ENCODE measurements around the gene AGTPBP1.
"Not testable (repeated sequence)": the region's sequence is repeated elsewhere in the genome, so short reads cannot be mapped to it uniquely, and the experiment has no call there.

The AGTPBP1 gene, protein sequence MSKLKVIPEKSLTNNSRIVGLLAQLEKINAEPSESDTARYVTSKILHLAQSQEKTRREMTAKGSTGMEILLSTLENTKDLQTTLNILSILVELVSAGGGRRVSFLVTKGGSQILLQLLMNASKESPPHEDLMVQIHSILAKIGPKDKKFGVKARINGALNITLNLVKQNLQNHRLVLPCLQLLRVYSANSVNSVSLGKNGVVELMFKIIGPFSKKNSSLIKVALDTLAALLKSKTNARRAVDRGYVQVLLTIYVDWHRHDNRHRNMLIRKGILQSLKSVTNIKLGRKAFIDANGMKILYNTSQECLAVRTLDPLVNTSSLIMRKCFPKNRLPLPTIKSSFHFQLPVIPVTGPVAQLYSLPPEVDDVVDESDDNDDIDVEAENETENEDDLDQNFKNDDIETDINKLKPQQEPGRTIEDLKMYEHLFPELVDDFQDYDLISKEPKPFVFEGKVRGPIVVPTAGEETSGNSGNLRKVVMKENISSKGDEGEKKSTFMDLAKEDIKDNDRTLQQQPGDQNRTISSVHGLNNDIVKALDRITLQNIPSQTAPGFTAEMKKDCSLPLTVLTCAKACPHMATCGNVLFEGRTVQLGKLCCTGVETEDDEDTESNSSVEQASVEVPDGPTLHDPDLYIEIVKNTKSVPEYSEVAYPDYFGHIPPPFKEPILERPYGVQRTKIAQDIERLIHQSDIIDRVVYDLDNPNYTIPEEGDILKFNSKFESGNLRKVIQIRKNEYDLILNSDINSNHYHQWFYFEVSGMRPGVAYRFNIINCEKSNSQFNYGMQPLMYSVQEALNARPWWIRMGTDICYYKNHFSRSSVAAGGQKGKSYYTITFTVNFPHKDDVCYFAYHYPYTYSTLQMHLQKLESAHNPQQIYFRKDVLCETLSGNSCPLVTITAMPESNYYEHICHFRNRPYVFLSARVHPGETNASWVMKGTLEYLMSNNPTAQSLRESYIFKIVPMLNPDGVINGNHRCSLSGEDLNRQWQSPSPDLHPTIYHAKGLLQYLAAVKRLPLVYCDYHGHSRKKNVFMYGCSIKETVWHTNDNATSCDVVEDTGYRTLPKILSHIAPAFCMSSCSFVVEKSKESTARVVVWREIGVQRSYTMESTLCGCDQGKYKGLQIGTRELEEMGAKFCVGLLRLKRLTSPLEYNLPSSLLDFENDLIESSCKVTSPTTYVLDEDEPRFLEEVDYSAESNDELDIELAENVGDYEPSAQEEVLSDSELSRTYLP

GRCh38 chr9:85741875-85742596, at the start of gene AGTPBP1:
Gene AGTPBP1, minus strand, starts transcription at chr9:85741954. Its CDS starts 29,421 bp downstream, at chr9:85712533.
- peak; percentile 85 for DNase-seq (ENCODE audit: low read depth)

- DNase-seq (ENCODE audit: low read depth): not testable (repeated sequence)
These were observed 44.4 kb upstream of the AGTPBP1 start for GRCh38 chr9:85786116-85786515.

DNA sequence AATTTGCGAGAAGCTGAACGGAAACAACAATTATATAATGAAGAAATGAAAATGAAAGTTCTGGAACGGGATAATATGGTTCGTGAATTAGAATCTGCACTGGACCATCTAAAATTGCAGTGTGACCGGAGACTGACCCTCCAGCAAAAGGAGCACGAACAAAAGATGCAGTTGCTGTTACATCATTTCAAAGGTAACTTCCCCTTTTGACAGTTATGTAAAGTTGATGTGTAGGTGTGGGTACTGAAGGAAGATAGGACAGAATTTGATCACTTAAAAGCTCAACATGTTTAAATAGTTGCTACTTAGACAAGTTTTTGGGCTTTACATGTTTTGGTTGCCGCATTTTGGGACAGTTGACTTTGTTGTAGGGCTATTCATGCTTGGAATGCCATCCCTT, 32.1 kb upstream of the AGTPBP1 start:
- not testable (repeated sequence) for DNase-seq (ENCODE audit: low read depth)

- DNase-seq (ENCODE audit: low read depth): not testable (repeated sequence)
These were observed 20.0 kb upstream of the AGTPBP1 start for GRCh38 chr9:85761802-85762201.

DNA sequence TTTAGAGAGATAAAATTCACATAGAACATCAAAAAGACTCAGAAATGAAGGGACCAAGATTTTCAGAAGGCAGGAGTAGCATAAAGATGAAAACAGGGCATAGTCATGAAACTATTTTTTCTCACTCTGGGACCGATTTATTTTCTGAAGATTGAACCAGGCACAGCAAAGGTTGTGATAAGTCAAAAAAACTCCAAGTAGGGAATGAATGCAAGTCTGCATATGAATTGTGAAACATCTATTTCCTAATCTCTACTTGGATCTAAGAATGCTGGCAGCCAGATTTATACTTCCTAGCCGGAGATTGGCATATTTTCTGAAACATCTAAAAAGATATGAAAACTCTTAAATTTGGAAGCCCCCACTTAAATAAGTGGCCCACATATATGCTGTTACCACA, 16.0 kb upstream of the AGTPBP1 start:
- DNase-seq (ENCODE audit: low read depth): peak; percentile 37

GRCh38 chr9:85756216-85756615, 14.5 kb upstream of the AGTPBP1 start:
- DNase-seq (ENCODE audit: low read depth): not testable (repeated sequence)

GRCh38 chr9:85746309-85746708, 4.6 kb upstream of the AGTPBP1 start:
- no peak for DNase-seq (ENCODE audit: low read depth)

DNA sequence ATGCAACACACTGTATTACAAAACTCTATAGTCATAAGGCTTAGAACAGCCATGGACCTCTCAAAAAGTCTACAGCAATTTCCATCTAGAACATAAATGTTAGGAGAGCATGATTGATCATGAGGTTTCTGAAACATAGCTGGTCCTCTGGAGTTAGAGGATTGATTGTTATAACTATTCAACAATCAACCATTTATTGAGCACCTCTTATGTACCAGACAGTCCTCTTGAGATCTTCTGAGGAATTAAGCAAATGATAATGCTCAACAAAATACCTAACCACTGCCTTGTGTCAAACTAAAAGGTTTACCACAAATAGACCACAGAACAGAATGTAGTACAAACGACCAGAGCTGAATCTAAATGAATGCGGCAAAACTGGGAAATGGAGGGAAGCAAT, 3.4 kb upstream of the AGTPBP1 start:
- DNase-seq (ENCODE audit: low read depth): no peak

- DNase-seq (ENCODE audit: low read depth): no peak
These were observed 2.7 kb upstream of the AGTPBP1 start for GRCh38 chr9:85744480-85744879.

GRCh38 chr9:85743275-85744128, 1.7 kb upstream of the AGTPBP1 start:
- DNase-seq (ENCODE audit: low read depth): peak; percentile 100

DNA sequence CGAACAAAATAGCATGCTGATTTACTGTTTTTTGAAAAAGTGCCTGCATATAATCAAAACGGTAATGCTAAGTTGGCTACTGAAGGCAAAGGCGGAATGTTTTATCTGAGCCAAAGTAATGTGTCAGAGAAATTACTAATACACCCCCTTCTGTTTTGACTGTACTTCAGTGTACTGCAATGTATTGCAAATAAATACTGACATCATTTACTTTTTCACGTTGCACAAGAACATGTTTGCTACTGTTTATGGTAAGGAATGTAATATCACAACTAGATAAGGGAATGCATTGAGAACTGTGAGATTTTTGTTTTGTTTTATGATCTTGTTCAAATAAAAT, 813 bp upstream of the AGTPBP1 start:
- DNase-seq (ENCODE audit: low read depth): peak; percentile 98

GRCh38 chr9:85741095-85741874, 469 bp downstream of the AGTPBP1 start:
- no peak for DNase-seq (ENCODE audit: low read depth)

DNA sequence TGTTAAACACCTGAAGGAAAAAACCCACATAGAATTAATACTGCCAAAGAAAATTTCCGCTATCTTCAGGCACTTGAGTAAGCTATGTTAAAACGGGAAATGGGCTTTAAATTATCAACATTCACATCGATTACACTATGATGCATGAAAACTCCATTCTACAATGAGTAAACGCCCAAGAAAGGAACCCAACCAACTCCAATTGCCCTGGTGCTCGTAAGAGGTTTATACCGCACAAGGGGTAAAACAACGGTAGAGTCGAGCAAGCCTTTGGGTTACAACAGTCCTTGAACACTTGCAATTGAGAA, 1.0 kb downstream of the AGTPBP1 start:
- peak; percentile 32 for DNase-seq (ENCODE audit: low read depth)

DNA sequence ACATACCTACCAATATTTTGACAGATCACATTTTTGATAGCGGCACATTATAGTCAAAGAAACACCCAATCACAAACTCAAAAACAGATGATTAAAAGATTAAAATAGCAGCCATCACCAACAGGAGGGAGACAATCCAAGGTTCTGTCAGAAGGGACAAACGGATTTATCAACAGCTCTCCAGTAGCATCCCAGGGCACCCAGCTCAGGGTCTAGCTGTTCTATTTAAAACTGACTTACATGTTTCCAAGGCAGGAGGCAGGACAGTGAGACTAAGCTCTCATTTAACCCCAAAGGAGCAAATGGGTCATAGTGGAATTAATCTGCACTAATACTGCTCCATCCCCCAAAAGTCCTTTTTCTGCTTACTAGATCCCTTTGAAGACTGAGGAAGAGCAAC, 3.2 kb downstream of the AGTPBP1 start:
- no peak for DNase-seq (ENCODE audit: low read depth)

GRCh38 chr9:85737671-85738070, 4.1 kb downstream of the AGTPBP1 start:
- no peak for DNase-seq (ENCODE audit: low read depth)

GRCh38 chr9:85730916-85731630, 10.7 kb downstream of the AGTPBP1 start:
- DNase-seq (ENCODE audit: low read depth): no peak

DNA sequence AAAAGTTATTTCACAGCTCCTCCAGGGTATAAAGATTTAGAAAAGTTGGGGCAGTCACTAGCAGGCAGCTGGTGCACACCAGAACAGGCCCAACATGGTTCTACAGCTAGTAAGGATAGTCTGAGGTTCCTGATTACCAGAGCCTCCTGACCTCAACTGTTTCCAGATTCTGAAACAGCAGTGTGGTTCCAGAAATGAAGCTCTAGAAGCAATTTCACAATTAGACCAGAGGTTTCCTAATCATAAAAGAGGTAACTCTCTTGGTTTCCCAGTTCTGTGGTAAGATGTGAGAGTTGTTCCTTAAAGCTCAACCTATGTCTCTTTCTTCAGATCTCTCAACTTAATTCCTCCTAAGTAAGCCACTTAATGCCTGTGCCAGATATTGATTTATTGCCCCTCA, 11.9 kb downstream of the AGTPBP1 start:
- peak; percentile 68 for DNase-seq (ENCODE audit: low read depth)

- DNase-seq (ENCODE audit: low read depth): peak; percentile 86
These were observed 14.3 kb downstream of the AGTPBP1 start for GRCh38 chr9:85727500-85727899.

DNA sequence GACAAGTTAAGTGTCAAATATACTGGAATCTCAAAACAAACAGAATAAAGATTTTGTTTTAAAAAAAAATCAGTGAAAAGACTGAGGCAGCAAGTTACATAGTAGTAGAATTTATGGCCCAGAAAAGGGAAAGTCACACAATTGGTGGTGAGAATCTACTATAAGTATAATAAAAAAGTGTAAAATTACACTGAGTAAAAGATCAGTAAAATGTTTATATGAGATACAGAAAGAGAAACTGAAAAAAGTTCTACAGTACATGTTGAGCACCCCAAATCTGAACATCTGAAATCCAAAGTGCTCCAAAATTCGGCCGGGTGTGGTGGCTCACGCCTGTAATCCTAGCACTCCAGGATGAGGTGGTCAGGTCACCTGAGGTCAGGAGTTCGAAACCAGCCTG, 15.0 kb downstream of the AGTPBP1 start:
- DNase-seq (ENCODE audit: low read depth): no peak
